ENCODE data around the gene ZNF827.

DNA sequence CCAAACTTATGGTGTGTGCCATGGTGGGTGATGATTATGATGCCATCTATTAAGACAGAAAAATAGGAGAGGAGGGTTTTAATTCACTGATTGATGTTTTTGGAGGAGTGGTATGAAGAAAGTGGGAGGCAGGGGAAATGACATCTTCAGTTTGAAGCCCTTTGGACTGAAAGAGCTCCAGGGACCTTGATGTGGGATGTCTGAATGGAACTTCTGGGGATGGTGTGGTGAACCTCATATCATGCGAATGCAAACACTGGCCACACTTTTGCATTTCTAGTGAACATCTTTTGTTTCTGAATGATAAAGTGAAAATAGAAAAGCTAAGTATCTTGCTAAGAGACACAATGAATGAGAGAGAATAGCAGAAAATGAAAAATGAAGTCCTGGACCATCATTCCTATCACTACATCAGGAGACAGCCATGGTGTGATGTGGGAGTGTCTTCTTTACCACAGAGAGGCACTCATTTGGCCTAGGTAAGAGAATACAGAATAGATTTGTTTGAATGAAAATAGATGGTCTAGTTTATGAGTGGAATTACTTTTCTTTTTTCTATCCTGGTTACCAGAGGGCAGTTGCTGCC is 123.5 kb downstream of the ZNF827 start:
- TF ChIP-seq, protein P1, sequence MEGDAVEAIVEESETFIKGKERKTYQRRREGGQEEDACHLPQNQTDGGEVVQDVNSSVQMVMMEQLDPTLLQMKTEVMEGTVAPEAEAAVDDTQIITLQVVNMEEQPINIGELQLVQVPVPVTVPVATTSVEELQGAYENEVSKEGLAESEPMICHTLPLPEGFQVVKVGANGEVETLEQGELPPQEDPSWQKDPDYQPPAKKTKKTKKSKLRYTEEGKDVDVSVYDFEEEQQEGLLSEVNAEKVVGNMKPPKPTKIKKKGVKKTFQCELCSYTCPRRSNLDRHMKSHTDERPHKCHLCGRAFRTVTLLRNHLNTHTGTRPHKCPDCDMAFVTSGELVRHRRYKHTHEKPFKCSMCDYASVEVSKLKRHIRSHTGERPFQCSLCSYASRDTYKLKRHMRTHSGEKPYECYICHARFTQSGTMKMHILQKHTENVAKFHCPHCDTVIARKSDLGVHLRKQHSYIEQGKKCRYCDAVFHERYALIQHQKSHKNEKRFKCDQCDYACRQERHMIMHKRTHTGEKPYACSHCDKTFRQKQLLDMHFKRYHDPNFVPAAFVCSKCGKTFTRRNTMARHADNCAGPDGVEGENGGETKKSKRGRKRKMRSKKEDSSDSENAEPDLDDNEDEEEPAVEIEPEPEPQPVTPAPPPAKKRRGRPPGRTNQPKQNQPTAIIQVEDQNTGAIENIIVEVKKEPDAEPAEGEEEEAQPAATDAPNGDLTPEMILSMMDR (IDR thresholded peaks at IDR 0.05 in 8 of 11, conservative IDR thresholded peaks at IDR 0.05 in 3 of 11) = no peak
- no peak for TF ChIP-seq POLR2A (IDR thresholded peaks at IDR 0.05)

Data from spleen (tissue), 7 donors.